GM13977 (cell line): Measurements from ENCODE around the gene CARMIL3.

ENCODE experiments used
- DNase-seq: peaks from one replicate; pipeline ENCODE4 v3.0.0; 2012; ENCODE audit warnings: low spot score
- in situ Hi-C: fragments of 300-500 bp; cut with MboI; formaldehyde crosslinking; loops from one replicate; pipeline ENCODE4 v1.12.0; 2022; ENCODE audit warnings: low sequenced_read_pairs, low pct_unique_long_range_greater_than_20kb, mixed read lengths, inconsistent platforms; ENCODE audit not compliant: unreplicated experiment
- TF ChIP-seq, protein P1 (sequence below): IDR thresholded peaks from 2 replicates; pipeline ENCODE4 v1.5.1; 2012; ENCODE audit warnings: mild to moderate bottlenecking, control low read depth; ENCODE audit not compliant: insufficient read depth; ENCODE audit errors: extremely low read depth, missing control alignments

CARMIL3 gene

GRCh38 chr14:24054646-24055045 lies 2.8 kb downstream of the CARMIL3 start:
- TF ChIP-seq, protein P1, sequence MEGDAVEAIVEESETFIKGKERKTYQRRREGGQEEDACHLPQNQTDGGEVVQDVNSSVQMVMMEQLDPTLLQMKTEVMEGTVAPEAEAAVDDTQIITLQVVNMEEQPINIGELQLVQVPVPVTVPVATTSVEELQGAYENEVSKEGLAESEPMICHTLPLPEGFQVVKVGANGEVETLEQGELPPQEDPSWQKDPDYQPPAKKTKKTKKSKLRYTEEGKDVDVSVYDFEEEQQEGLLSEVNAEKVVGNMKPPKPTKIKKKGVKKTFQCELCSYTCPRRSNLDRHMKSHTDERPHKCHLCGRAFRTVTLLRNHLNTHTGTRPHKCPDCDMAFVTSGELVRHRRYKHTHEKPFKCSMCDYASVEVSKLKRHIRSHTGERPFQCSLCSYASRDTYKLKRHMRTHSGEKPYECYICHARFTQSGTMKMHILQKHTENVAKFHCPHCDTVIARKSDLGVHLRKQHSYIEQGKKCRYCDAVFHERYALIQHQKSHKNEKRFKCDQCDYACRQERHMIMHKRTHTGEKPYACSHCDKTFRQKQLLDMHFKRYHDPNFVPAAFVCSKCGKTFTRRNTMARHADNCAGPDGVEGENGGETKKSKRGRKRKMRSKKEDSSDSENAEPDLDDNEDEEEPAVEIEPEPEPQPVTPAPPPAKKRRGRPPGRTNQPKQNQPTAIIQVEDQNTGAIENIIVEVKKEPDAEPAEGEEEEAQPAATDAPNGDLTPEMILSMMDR = no peak
- DNase-seq = no peak
- in situ Hi-C loops = no loop called here

DNA sequence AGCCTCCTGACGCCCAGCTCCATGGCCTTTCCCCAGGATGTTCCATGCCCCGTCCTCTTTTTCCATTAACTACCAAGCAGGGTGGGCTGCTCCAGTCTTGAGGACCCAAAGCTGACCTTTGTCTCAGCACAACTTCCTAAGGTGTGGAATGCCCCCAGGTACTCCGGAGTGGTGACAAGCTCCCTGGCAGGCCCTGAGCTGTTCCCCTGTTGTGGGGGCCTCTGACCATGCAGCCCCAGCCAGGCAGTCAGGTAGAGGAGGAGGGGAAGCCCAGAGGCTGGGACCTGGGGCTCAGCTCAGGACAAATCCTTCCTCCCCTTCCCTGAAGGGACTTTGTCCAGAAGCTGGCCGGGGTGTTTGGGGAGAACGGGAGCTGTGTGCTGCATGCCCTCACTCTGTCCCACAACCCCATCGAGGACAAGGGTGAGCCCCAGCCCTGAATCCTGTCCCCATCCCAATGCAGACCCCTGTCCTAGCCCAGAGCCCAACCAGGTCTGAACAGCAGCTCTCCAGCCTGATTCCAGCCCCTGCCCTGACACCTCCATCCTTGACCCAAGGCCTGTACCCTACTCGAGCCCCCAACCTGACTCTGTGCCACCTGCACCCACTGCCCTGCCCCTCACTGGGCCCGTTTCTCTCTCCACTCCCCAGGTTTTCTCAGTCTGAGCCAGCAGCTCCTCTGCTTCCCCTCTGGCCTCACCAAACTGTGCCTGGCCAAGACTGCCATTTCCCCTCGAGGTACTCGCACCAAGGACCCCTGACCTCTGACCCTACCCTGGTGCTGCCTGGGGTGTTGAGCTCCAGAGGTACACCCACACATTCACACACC lies 4.4 kb downstream of the CARMIL3 start:
- DNase-seq = no peak
- TF ChIP-seq, protein P1 = no peak
- in situ Hi-C loops = no loop called here

- DNase-seq = no peak
- TF ChIP-seq, protein P1 = no peak
- in situ Hi-C loops = no loop called here
Observed at GRCh38 chr14:24056800-24057184, 5.0 kb downstream of the CARMIL3 start.

GRCh38 chr14:24057271-24057670 lies 5.5 kb downstream of the CARMIL3 start:
- DNase-seq = no peak
- TF ChIP-seq, protein P1 = no peak
- in situ Hi-C loops = no loop called here

DNA sequence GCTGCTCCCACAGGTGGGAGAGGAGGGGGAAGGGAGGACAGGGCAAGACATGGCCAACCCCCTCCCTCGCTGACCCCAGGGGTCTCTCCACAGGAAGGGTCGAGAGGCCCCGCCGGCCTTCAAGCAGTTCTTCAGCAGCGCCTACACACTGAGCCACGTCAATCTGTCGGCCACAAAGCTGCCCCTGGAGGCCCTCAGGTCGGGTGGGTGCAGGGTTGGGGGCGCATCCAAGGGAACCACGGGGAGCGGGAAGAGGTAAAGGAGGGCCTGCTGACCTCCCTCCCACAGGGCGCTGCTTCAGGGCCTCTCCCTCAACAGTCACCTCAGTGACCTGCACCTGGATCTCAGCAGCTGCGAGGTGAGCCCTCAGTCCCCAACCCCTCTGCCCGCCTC lies 6.1 kb downstream of the CARMIL3 start:
- DNase-seq = no peak
- TF ChIP-seq, protein P1 = no peak
- in situ Hi-C loops = no loop called here

DNA sequence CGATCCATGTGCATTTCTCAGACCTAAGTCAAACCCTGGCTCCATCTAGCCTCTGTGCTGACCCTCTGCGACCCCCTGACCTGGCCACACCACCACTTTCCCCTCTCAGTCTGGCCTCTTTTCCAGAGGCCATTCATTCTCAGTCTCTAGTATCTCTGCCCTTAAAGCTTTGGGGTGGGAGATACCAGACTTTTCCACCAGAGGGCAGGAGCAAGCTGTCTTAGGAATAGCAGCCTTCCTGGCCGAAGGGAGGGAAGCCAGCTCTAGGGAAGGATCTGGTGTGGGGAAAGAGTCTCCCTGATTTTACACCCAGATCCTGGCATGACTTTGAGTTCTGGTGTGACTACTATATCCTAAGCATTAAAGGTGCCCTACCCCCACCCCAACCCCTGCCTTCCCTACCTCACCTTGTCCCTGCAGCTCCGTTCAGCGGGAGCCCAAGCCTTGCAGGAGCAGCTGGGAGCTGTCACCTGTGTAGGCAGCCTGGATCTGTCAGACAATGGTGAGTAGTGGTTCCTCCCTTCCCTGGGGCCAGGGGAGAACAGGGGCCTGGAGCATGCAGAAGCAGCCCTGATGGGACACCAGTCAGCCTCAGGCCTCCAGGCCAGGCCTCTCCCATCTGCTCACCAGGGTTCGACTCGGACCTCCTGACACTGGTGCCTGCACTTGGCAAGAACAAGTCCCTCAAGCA lies 6.6 kb downstream of the CARMIL3 start:
- peak; percentile 81 for DNase-seq
- TF ChIP-seq, protein P1 = peak; percentile 74
- in situ Hi-C loops = no loop called here
